ENCODE results near the gene C15orf39. TPM values are rescaled to one million over a fixed set of nuclear protein-coding genes. Genes with fewer than 3 reads are reported as not detected.

The C15orf39 gene
- total RNA-seq, 4 donors from 2014 or later = 1.6 to 3.8 (median 2.6) TPM

GRCh38 chr15:75212200-75212858, 10.6 kb downstream of the C15orf39 start:
- Histone ChIP-seq H3K9me3 (no peaks in the 10 kb centered on the region), H3K27me3 (no peaks in the 10 kb centered on the region), H3K4me1 (no peaks in the 10 kb centered on the region), H3K36me3 (peaks cover 0 to 6% of the 10 kb centered on the region in 2 donors), H3K4me3 (no peak overlapping the region), H3K27ac (no peak overlapping the region)
- ATAC-seq = no peak
- no peak for TF ChIP-seq CTCF (IDR thresholded peaks at IDR 0.05 in 4 of 5, conservative IDR thresholded peaks at IDR 0.05 in 1 of 5)
- in situ Hi-C loops (cut with MboI; ENCODE audit: low sequenced_read_pairs in 4 of 4) = no loop called here
- DNase-seq = no peak
- intact Hi-C loops (cut with DNase I; ENCODE audit: low total_unique reads) = no loop called here

- TF ChIP-seq POLR2A (IDR thresholded peaks at IDR 0.05) (no peak), CTCF (IDR thresholded peaks at IDR 0.05 in 4 of 5, conservative IDR thresholded peaks at IDR 0.05 in 1 of 5) (no peak)
- H3K4me1 ChIP-seq = no peaks in the 10 kb centered on the region
- H3K9me3 ChIP-seq = no peaks in the 10 kb centered on the region
- intact Hi-C loops (cut with DNase I; ENCODE audit: low total_unique reads) (no loop called here), in situ Hi-C loops (cut with MboI; ENCODE audit: low sequenced_read_pairs in 4 of 4) (no loop called here)
- ATAC-seq (no peak), DNase-seq (no peak)
- no peak overlapping the region for H3K27ac ChIP-seq
- peaks cover 0 to 3% of the 10 kb centered on the region in 2 donors for H3K36me3 ChIP-seq
- no peak overlapping the region for H3K4me3 ChIP-seq
- no peaks in the 10 kb centered on the region for H3K27me3 ChIP-seq
Observed at GRCh38 chr15:75213212-75213767, 11.6 kb downstream of the C15orf39 start.

GRCh38 chr15:75213768-75214221, 12.1 kb downstream of the C15orf39 start:
- in situ Hi-C loops (cut with MboI; ENCODE audit: low sequenced_read_pairs in 4 of 4) = no loop called here
- no peak for ATAC-seq

GRCh38 chr15:75214293-75215096, 12.8 kb downstream of the C15orf39 start:
- intact Hi-C loops (cut with DNase I; ENCODE audit: low total_unique reads) (no loop called here), in situ Hi-C loops (cut with MboI; ENCODE audit: low sequenced_read_pairs in 4 of 4) (no loop called here)
- Histone ChIP-seq H3K36me3 (no peaks in the 10 kb centered on the region), H3K27me3 (no peaks in the 10 kb centered on the region), H3K9me3 (no peaks in the 10 kb centered on the region), H3K4me1 (no peaks in the 10 kb centered on the region), H3K4me3 (no peak overlapping the region), H3K27ac (no peak overlapping the region)
- DNase-seq (no peak), ATAC-seq (no peak)
- TF ChIP-seq CTCF (IDR thresholded peaks at IDR 0.05 in 4 of 5, conservative IDR thresholded peaks at IDR 0.05 in 1 of 5) (no peak), POLR2A (IDR thresholded peaks at IDR 0.05) (no peak)

More at GRCh38 chr15:75213768-75214221, 12.1 kb downstream of the C15orf39 start:
- intact Hi-C loops (cut with DNase I; ENCODE audit: low total_unique reads) = no loop called here
- H3K4me1 ChIP-seq = no peaks in the 10 kb centered on the region
- H3K27ac ChIP-seq = no peak overlapping the region
- DNase-seq = no peak
- H3K27me3 ChIP-seq = no peaks in the 10 kb centered on the region
- no peak overlapping the region for H3K4me3 ChIP-seq
- H3K9me3 ChIP-seq = no peaks in the 10 kb centered on the region
- H3K36me3 ChIP-seq = no peaks in the 10 kb centered on the region
- TF ChIP-seq POLR2A (IDR thresholded peaks at IDR 0.05) (no peak), CTCF (IDR thresholded peaks at IDR 0.05 in 4 of 5, conservative IDR thresholded peaks at IDR 0.05 in 1 of 5) (no peak)
